NB4 (cell line): ENCODE measurements around the gene TBX10.
"Not testable (repeated sequence)": the region's sequence is repeated elsewhere in the genome, so short reads cannot be mapped to it uniquely, and the experiment has no call there.

Source experiments
- CTCF ChIP-seq: IDR thresholded peaks from one replicate; pipeline ENCODE4 v1.5.1; 2012; ENCODE audit warnings: low read depth, low read length
- MYC ChIP-seq: IDR thresholded peaks from 2 replicates; pipeline ENCODE4 v1.6.1; 2011; ENCODE audit warnings: low read depth, low read length
- POLR2A ChIP-seq: IDR thresholded peaks from 2 replicates; pipeline ENCODE4 v1.6.1; 2011; ENCODE audit warnings: mild to moderate bottlenecking; ENCODE audit not compliant: insufficient read length; ENCODE audit errors: extremely low read depth

- not testable (repeated sequence) for TF ChIP-seq POLR2A, CTCF, MYC
Observed at GRCh38 chr11:67626131-67626833, 13.3 kb downstream of the TBX10 start.
